ENCODE data around the gene KCNJ6. TPM values are rescaled to one million over a fixed set of nuclear protein-coding genes. Genes with fewer than 3 reads are reported as not detected.

The KCNJ6 gene
- total and polyA plus RNA-seq, 4 donors: 0.01 TPM; not detected in 3

GRCh38 chr21:37606549-37606948, 309.7 kb downstream of the KCNJ6 start:
- H3K27me3 ChIP-seq (ENCODE audit: control insufficient read depth in 4 of 4, insufficient read depth in 4 of 4, low read length in 3 of 4): no peaks in the 10 kb centered on the region
- H3K36me3 ChIP-seq (ENCODE audit: control insufficient read depth in 4 of 4, insufficient read depth in 3 of 4, low read depth in 1 of 4, low read length in 3 of 4): no peaks in the 10 kb centered on the region
- H3K9me3 ChIP-seq (ENCODE audit: control insufficient read depth in 4 of 4, low read length in 3 of 4): no peaks in the 10 kb centered on the region
- H3K4me1 ChIP-seq (ENCODE audit: control insufficient read depth in 4 of 4, insufficient read depth in 4 of 4, low read length in 3 of 4): no peaks in the 10 kb centered on the region
- no peak overlapping the region for H3K9ac ChIP-seq (ENCODE audit: low read depth in 1 of 2, low read length in 2 of 2)
- H3K27ac ChIP-seq (ENCODE audit: low read depth in 1 of 2, low read length in 2 of 2): no peak overlapping the region
- TF ChIP-seq MAX (IDR thresholded peaks at IDR 0.05) (no peak), HNF4G (IDR thresholded peaks at IDR 0.05) (no peak), NR2F2 (IDR thresholded peaks at IDR 0.05) (no peak), EGR1 (IDR thresholded peaks at IDR 0.05; ENCODE audit: low read depth in 2 of 2) (no peak), RAD21 (IDR thresholded peaks at IDR 0.05) (no peak), RXRA (IDR thresholded peaks at IDR 0.05) (no peak), TAF1 (conservative IDR thresholded peaks at IDR 0.05) (no peak), JUND (IDR thresholded peaks at IDR 0.05) (no peak), HNF4A (conservative IDR thresholded peaks at IDR 0.05) (no peak), ATF3 (IDR thresholded peaks at IDR 0.05) (no peak), SP1 (IDR thresholded peaks at IDR 0.05) (no peak), REST (IDR thresholded peaks at IDR 0.05) (no peak), FOXA2 (IDR thresholded peaks at IDR 0.05) (no peak)
- TF ChIP-seq, protein P1, sequence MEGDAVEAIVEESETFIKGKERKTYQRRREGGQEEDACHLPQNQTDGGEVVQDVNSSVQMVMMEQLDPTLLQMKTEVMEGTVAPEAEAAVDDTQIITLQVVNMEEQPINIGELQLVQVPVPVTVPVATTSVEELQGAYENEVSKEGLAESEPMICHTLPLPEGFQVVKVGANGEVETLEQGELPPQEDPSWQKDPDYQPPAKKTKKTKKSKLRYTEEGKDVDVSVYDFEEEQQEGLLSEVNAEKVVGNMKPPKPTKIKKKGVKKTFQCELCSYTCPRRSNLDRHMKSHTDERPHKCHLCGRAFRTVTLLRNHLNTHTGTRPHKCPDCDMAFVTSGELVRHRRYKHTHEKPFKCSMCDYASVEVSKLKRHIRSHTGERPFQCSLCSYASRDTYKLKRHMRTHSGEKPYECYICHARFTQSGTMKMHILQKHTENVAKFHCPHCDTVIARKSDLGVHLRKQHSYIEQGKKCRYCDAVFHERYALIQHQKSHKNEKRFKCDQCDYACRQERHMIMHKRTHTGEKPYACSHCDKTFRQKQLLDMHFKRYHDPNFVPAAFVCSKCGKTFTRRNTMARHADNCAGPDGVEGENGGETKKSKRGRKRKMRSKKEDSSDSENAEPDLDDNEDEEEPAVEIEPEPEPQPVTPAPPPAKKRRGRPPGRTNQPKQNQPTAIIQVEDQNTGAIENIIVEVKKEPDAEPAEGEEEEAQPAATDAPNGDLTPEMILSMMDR (IDR thresholded peaks at IDR 0.05; ENCODE audit: low read depth, low read length, missing input control): no peak
- TF ChIP-seq, protein P2, sequence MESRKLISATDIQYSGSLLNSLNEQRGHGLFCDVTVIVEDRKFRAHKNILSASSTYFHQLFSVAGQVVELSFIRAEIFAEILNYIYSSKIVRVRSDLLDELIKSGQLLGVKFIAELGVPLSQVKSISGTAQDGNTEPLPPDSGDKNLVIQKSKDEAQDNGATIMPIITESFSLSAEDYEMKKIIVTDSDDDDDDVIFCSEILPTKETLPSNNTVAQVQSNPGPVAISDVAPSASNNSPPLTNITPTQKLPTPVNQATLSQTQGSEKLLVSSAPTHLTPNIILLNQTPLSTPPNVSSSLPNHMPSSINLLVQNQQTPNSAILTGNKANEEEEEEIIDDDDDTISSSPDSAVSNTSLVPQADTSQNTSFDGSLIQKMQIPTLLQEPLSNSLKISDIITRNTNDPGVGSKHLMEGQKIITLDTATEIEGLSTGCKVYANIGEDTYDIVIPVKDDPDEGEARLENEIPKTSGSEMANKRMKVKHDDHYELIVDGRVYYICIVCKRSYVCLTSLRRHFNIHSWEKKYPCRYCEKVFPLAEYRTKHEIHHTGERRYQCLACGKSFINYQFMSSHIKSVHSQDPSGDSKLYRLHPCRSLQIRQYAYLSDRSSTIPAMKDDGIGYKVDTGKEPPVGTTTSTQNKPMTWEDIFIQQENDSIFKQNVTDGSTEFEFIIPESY (IDR thresholded peaks at IDR 0.05): no peak
- no peak overlapping the region for H3K4me3 ChIP-seq (ENCODE audit: low read depth in 1 of 3, low read length in 3 of 3)
- WGBS: 85% methylated on average over 10 of the region's 10 CpGs
- no peak for DNase-seq (ENCODE audit: low spot score)

- TF ChIP-seq ATF3 (IDR thresholded peaks at IDR 0.05) (no peak), TAF1 (conservative IDR thresholded peaks at IDR 0.05) (no peak), JUND (IDR thresholded peaks at IDR 0.05) (no peak), YY1 (IDR thresholded peaks at IDR 0.05) (no peak), HNF4G (IDR thresholded peaks at IDR 0.05) (no peak), FOXA1 (IDR thresholded peaks at IDR 0.05) (no peak), SP1 (IDR thresholded peaks at IDR 0.05) (no peak)
- Histone ChIP-seq H3K4me3 (ENCODE audit: low read depth in 1 of 3, low read length in 3 of 3) (no peak overlapping the region), H3K36me3 (ENCODE audit: control insufficient read depth in 4 of 4, insufficient read depth in 3 of 4, low read depth in 1 of 4, low read length in 3 of 4) (no peaks in the 10 kb centered on the region), H3K4me1 (ENCODE audit: control insufficient read depth in 4 of 4, insufficient read depth in 4 of 4, low read length in 3 of 4) (no peaks in the 10 kb centered on the region), H3K9ac (ENCODE audit: low read depth in 1 of 2, low read length in 2 of 2) (no peak overlapping the region), H3K9me3 (ENCODE audit: control insufficient read depth in 4 of 4, low read length in 3 of 4) (no peaks in the 10 kb centered on the region), H3K27me3 (ENCODE audit: control insufficient read depth in 4 of 4, insufficient read depth in 4 of 4, low read length in 3 of 4) (no peaks in the 10 kb centered on the region), H3K27ac (ENCODE audit: low read depth in 1 of 2, low read length in 2 of 2) (no peak overlapping the region)
- no peak for DNase-seq (ENCODE audit: low spot score)
Observed at GRCh38 chr21:37605006-37605405, 311.3 kb downstream of the KCNJ6 start.

All from liver (tissue), 9 donors.